Activated CD4-positive, CD25-positive, alpha-beta regulatory T cell treated with anti-CD3 and anti-CD28 coated beads, Interleukin-2, amount 50 U/mL, for 24 hours (primary cell): ENCODE data around the gene FAM229A.
A peak's percentile ranks its signal among the peaks of the same experiment; 100 is the strongest.

Experiments used
- ATAC-seq, 2 donors: fragments of 150-1000 bp; cut with Tn5 transposase; one replicate each; pipeline ENCODE4 v1.10.0; 2021; ENCODE audit warnings: mild to moderate bottlenecking in 1 of 2, moderate library complexity in 1 of 2

FAM229A gene

DNA sequence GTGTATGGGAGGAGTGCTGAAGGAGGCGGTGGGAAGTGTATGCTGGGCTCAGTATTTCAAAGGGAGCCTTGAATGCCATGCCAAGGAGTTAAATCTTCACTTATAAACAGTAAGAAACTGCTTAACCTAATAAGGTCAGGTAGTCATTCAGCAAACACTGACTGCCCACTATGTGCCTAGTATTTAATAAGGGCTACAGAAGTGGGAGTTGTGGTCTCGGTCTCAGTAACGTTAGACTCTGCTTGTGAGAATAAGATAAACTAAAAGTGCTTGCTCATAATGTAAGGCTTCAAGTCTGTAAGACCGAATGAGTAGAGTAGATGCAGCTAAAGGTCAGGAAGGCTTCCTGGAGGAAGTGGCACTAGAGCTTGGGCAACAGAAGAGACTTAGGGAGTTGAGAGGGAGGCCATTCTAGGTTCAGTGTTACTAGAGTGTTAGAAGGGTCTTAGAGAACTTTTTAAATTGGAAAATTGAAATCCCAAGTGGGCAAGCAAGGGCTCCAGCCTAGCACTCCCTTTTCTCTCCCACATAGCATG, 32.3 kb downstream of the FAM229A start:
- ATAC-seq: no peak

DNA sequence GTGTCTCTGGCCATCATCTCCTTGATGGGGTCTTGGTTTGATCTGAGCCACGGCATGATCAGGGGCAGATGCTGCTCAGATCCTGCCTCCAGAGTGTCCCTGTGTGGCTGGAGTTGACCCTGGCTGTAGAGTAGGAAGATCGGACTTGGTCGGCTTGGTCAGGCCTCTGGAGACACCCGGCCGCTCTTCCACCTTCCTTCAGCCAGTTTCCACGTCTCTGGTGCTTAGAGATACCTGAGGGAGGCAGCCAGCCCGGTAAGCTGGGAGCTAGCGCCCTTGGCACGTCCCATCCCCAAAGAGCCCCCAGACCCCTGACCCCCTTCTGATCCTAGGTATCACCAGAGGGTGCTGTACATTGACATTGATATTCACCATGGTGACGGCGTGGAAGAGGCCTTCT, 35.1 kb downstream of the FAM229A start:
- ATAC-seq: no peak

DNA sequence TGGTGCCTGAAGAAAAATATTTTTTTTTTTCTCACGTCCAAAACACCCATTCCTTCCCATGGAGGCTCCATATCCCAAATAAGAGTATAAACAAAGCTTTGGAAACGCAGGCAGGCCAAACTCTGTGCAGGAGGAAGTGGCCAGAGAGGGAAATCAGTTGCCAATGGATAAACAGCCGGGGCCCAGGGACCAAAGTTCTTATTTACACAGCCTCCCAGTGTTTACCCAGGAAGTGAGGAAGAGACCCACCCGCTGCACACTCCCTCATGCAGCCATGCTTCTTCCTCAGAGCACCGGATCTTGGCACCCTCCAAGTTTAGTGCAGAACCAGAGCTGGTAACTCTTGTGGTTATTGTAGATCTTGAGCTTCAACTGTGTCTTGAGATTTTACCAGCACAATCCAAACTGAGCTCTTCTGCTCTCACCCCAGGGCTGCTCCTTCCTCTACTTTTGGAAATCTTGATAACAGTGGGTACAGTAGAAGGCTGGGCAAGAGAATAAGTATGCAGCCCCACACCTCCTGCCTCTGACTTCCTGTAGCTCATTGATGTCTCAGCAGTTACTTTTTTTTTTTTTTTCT, 40.5 kb downstream of the FAM229A start:
- ATAC-seq: peak; percentile 66 to 74

DNA sequence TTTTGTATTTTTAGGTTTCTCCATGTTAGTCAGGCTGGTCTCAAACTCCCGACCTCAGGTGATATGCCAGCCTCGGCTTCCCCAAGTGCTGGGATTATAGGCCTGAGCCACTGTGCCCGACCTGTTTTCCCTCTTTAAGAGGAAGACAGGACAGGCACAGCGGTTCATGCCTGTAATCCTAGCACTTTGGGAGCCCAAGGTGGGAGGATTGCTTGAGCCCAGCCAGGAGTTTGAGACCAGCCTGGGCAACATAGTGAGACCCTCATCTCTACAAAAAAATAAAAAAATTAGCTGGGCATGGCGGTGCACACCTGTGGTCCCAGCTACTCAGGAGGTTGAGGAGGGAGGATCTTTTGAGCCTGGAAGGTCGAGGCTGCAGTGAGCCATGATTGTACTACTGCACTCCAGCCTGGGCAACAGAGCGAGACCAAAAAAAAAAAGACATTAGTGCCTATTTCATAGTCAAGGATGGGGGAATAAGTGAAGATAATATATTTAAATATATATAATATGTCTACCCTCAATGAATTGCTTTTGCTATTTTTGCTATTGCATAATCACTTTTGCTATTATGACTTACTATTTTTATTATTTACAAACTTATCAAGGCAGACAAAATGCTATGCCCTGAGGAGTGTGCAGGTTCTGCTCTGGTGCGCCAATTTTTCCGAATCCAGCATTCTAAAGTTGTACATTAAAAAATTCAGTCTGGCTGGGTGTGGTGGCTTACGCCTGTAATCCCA, 44.0 kb downstream of the FAM229A start:
- no peak for ATAC-seq

DNA sequence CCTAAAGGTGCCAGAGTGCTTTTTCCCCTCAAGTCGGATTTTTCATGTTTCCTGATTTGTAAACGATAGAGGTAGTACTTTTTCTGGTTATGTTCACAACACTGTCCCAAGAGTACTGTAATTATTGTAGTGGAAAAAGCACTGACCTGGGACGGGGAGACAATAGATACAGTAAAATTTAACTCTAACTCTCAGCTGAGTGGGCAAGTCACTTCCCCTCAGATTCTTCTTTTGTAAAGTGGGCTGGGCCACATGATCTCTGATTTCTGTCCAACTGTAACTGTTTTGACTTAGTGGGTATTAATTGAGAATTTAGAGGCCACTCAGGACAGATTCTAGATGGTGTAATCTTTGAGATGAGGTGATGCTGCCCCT, 45.4 kb downstream of the FAM229A start:
- no peak for ATAC-seq

DNA sequence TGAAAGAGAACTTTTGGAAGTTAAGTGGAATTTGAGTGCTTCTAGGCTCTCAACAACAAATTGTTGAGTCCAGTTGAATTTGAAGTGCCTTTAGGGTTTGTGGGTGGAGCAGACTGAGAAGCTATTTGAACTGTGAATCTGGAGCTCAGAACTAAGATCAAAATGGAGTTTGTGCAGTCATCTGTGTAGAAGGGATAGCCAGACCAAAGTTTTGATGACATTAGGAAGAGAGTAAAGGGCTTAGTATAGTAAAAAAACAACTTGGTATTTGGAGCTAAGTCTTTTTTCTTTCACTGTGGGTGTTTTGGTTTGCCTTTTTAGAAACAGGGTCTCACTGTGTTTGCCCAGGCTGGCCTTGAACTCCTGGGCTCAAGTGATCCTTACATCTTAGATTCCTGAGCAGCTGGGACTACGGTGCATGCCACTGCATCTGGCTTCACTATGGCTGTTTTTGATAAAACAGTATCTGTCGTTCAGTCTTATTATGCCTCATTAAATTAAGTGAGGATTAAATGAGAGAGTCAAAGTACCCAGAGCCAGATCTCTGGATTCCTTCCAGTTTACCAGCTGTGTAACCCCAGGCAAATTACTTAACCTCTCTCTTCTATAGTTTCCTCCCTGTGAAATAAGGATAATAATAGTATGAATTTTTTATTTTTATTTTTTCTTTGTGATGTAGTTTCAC, 50.4 kb downstream of the FAM229A start:
- no peak for ATAC-seq
